Dermis microvascular lymphatic vessel endothelial cell (primary cell): ENCODE measurements around the gene FAM227B. TPM values are rescaled to one million over a fixed set of nuclear protein-coding genes. Genes with fewer than 3 reads are reported as not detected.

Source experiments
- DNase-seq, 2 donors: peaks; one replicate each; pipeline versions ENCODE4 v3.0.0 to v3.0.0-alpha.2; 2010; ENCODE audit warnings: low read depth in 2 of 2
- total RNA-seq: library from RNA; depleted of rRNA; stranded (reverse); fragments of >200 nt; gene quantifications from 2 replicates; pipeline ENCODE4 v1.2.1, GENCODE V29; 2014

Gene FAM227B
- total RNA-seq, 1 donor from 2014 or later: 3.1 TPM

- no peak for DNase-seq
These were observed 319.8 kb downstream of the FAM227B start for GRCh38 chr15:49300856-49301255.

GRCh38 chr15:49297584-49297983 lies 323.0 kb downstream of the FAM227B start:
- DNase-seq: no peak

GRCh38 chr15:49296258-49296657 lies 324.4 kb downstream of the FAM227B start:
- DNase-seq: no peak

GRCh38 chr15:49293941-49294340 lies 326.7 kb downstream of the FAM227B start:
- no peak for DNase-seq

- no peak for DNase-seq
These were observed 330.4 kb downstream of the FAM227B start for GRCh38 chr15:49290191-49290590.

GRCh38 chr15:49288391-49288790 lies 332.2 kb downstream of the FAM227B start:
- DNase-seq: no peak

- no peak for DNase-seq
These were observed 333.1 kb downstream of the FAM227B start for GRCh38 chr15:49287481-49287880.

GRCh38 chr15:49286649-49287404 lies 333.8 kb downstream of the FAM227B start:
- peak in 1 of 2 donors; percentile 43 for DNase-seq

GRCh38 chr15:49282366-49282765 lies 338.3 kb downstream of the FAM227B start:
- no peak for DNase-seq

- DNase-seq: no peak
These were observed 340.8 kb downstream of the FAM227B start for GRCh38 chr15:49279521-49280456.

- DNase-seq: no peak
These were observed 341.9 kb downstream of the FAM227B start for GRCh38 chr15:49278751-49279150.

Other genes starting within 250 kb of the FAM227B start
- not detected in 2 replicates for gene FGF7, start 197.6 kb downstream of the FAM227B start, total RNA-seq
- gene DTWD1, start 230 bp upstream of the FAM227B start, total RNA-seq: 11.8 and 13.0 TPM in 2 replicates